ENCODE measurements around the gene PLG. TPM values are rescaled to one million over a fixed set of nuclear protein-coding genes. Genes with fewer than 3 reads are reported as not detected.

PLG gene
- total and polyA plus RNA-seq, 2 of the 4 experiments (the other 2 are of a cell fraction), result not detected

GRCh38 chr6:160742090-160742489, 40.0 kb downstream of the PLG start:
- H3K9me1 ChIP-seq (ENCODE audit: insufficient read depth, low read length), result no peaks in the 10 kb centered on the region
- H3K4me2 ChIP-seq (ENCODE audit: low read depth, low read length), result no peak overlapping the region
- no CpG with 5 or more reads among the region's 2 CpGs for WGBS, 2 experiments (ENCODE audit: extremely low coverage in 2 of 2, insufficient read length in 1 of 2)
- no peak for TF ChIP-seq USF2 (IDR thresholded peaks at IDR 0.05; ENCODE audit: low read depth, low read length)
- TF ChIP-seq, protein P1, sequence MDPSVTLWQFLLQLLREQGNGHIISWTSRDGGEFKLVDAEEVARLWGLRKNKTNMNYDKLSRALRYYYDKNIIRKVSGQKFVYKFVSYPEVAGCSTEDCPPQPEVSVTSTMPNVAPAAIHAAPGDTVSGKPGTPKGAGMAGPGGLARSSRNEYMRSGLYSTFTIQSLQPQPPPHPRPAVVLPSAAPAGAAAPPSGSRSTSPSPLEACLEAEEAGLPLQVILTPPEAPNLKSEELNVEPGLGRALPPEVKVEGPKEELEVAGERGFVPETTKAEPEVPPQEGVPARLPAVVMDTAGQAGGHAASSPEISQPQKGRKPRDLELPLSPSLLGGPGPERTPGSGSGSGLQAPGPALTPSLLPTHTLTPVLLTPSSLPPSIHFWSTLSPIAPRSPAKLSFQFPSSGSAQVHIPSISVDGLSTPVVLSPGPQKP (IDR thresholded peaks at IDR 0.05; ENCODE audit: borderline replicate concordance, low read depth, low read length), result no peak
- no peak for TF ChIP-seq NFE2L2 (IDR thresholded peaks at IDR 0.05; ENCODE audit: low read depth, low read length)
- no peak for TF ChIP-seq CEBPB (IDR thresholded peaks at IDR 0.05; ENCODE audit: low read depth, low read length)
- TF ChIP-seq, protein P2, sequence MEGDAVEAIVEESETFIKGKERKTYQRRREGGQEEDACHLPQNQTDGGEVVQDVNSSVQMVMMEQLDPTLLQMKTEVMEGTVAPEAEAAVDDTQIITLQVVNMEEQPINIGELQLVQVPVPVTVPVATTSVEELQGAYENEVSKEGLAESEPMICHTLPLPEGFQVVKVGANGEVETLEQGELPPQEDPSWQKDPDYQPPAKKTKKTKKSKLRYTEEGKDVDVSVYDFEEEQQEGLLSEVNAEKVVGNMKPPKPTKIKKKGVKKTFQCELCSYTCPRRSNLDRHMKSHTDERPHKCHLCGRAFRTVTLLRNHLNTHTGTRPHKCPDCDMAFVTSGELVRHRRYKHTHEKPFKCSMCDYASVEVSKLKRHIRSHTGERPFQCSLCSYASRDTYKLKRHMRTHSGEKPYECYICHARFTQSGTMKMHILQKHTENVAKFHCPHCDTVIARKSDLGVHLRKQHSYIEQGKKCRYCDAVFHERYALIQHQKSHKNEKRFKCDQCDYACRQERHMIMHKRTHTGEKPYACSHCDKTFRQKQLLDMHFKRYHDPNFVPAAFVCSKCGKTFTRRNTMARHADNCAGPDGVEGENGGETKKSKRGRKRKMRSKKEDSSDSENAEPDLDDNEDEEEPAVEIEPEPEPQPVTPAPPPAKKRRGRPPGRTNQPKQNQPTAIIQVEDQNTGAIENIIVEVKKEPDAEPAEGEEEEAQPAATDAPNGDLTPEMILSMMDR (conservative IDR thresholded peaks at IDR 0.05; ENCODE audit: low read depth, low read length), result no peak
- TF ChIP-seq RCOR1 (IDR thresholded peaks at IDR 0.05; ENCODE audit: insufficient replicate concordance, low read length), result no peak
- TF ChIP-seq MXI1 (IDR thresholded peaks at IDR 0.05; ENCODE audit: borderline replicate concordance, low read depth, low read length), result no peak
- TF ChIP-seq BHLHE40 (IDR thresholded peaks at IDR 0.05; ENCODE audit: low read depth, low read length), result no peak
- TF ChIP-seq CHD1 (IDR thresholded peaks at IDR 0.05; ENCODE audit: low read depth, low read length), result no peak
- no peak for TF ChIP-seq FOS (IDR thresholded peaks at IDR 0.05; ENCODE audit: low read depth, low read length)
- no peak for TF ChIP-seq MAZ (IDR thresholded peaks at IDR 0.05; ENCODE audit: borderline replicate concordance, low read depth, low read length)
- TF ChIP-seq SMC3 (IDR thresholded peaks at IDR 0.05; ENCODE audit: low read depth, low read length), result no peak
- H3K9me3 ChIP-seq (ENCODE audit: control insufficient read depth, insufficient read depth, low read length), result peaks cover 11% of the 10 kb centered on the region; the same call in 1 of the 2 replicates
- intact Hi-C loops (cut with micrococcal nuclease) (no loop called here), dilution Hi-C loops (cut with HindIII; ENCODE audit: low sequenced_read_pairs, unreplicated experiment) (no loop called here), in situ Hi-C loops (cut with MboI; ENCODE audit: low sequenced_read_pairs) (no loop called here)
- no peak overlapping the region for H2BK20ac ChIP-seq (ENCODE audit: low read depth, low read length)
- H3K27me3 ChIP-seq (ENCODE audit: control insufficient read depth, insufficient read depth, low read length), result no peaks in the 10 kb centered on the region
- no peak overlapping the region for H2AK9ac ChIP-seq (replicated peaks; ENCODE audit: low read depth, low read length, poor library complexity)
- no peak overlapping the region for H3K9ac ChIP-seq (ENCODE audit: low read depth, low read length)
- ChIA-PET CTCF (no interaction called here), POLR2A (ENCODE audit: unreplicated experiment) (no interaction called here)
- H4K20me1 ChIP-seq (ENCODE audit: insufficient read depth, low read length), result no peaks in the 10 kb centered on the region
- no TSS peak for BruUV-seq (replicated peaks)
- no peaks in the 10 kb centered on the region for H3K4me1 ChIP-seq (ENCODE audit: control insufficient read depth, insufficient read depth, low read length)
- no peak overlapping the region for H3K14ac ChIP-seq (replicated peaks; ENCODE audit: low read depth, low read length)
- ATAC-seq (ENCODE audit: low read depth), result no peak
- no peak overlapping the region for H3K4ac ChIP-seq (ENCODE audit: low read depth, low read length)
- H3K79me1 ChIP-seq (ENCODE audit: low read depth in 1 of 2, low read length in 2 of 2), result no peaks in the 10 kb centered on the region
- H3K36me3 ChIP-seq (ENCODE audit: control insufficient read depth, insufficient read depth, low read length), result no peaks in the 10 kb centered on the region
- no peak for DNase-seq
- no peak overlapping the region for H4K91ac ChIP-seq (ENCODE audit: insufficient read depth, low read depth, low read length)
- H2AFZ ChIP-seq (replicated peaks; ENCODE audit: low read length, poor library complexity), result no peak overlapping the region
- H3K4me3 ChIP-seq (ENCODE audit: insufficient read depth, low read depth, low read length), result no peak overlapping the region
- H2BK120ac ChIP-seq (ENCODE audit: low read depth, low read length), result no peak overlapping the region
- H3K18ac ChIP-seq (ENCODE audit: low read depth, low read length), result no peak overlapping the region
- no peak overlapping the region for H3K27ac ChIP-seq (ENCODE audit: insufficient read depth, low read length)
- no peak overlapping the region for H3K56ac ChIP-seq (ENCODE audit: extremely low read depth, insufficient read depth, low read length)
- H4K8ac ChIP-seq (ENCODE audit: low read depth in 2 of 2, low read length in 2 of 2), result no peak overlapping the region
- no peak overlapping the region for H3K23ac ChIP-seq (ENCODE audit: low read depth, low read length)
- no peak overlapping the region for H2AK5ac ChIP-seq (ENCODE audit: low read depth, low read length)
- no peak overlapping the region for H4K5ac ChIP-seq (ENCODE audit: low read depth, low read length)
- no peak overlapping the region for H2BK15ac ChIP-seq (ENCODE audit: low read depth, low read length)
- no peak overlapping the region for H2BK5ac ChIP-seq (ENCODE audit: low read depth, low read length, poor library complexity, severe bottlenecking)

Data from IMR-90 (cell line).